ENCODE measurements around the gene FMNL3. TPM values are rescaled to one million over a fixed set of nuclear protein-coding genes. Genes with fewer than 3 reads are reported as not detected.

FMNL3 gene
- total and polyA plus RNA-seq, 2 of the 13 experiments (the other 11 are each of a cell fraction or from before 2014, with no cell fraction given): 0.44 to 1.1 TPM

GRCh38 chr12:49632986-49633702 is 74.1 kb downstream of the FMNL3 start:
- in situ Hi-C loops (cut with HindIII; ENCODE audit: extremely low pct_ligation_motif_present, low pct_unique_long_range_greater_than_20kb): no loop called here
- CTCF ChIA-PET (ENCODE audit: low intra/inter-chr PET ratio, low total read pairs): no interaction called here

GRCh38 chr12:49632401-49632800 is 74.8 kb downstream of the FMNL3 start:
- Histone ChIP-seq H3K4me3 (replicated peaks in 1 of 3; ENCODE audit: insufficient read depth in 1 of 3, low read depth in 2 of 3, low read length in 3 of 3) (no peak overlapping the region), H3K4me2 (ENCODE audit: low read depth, low read length) (no peak overlapping the region), H4K20me1 (ENCODE audit: insufficient read depth, low read length) (no peaks in the 10 kb centered on the region), H3K9me3 (ENCODE audit: low read length) (no peaks in the 10 kb centered on the region), H3K27me3 (ENCODE audit: control insufficient read depth in 1 of 2, insufficient read depth in 2 of 2, low read length in 2 of 2) (no peaks in the 10 kb centered on the region), H2AFZ (ENCODE audit: low read length) (no peak overlapping the region), H3K36me3 (replicated peaks in 1 of 2; ENCODE audit: control insufficient read depth in 1 of 2, insufficient read depth in 2 of 2, low read length in 2 of 2) (no peaks in the 10 kb centered on the region), H3K4me1 (ENCODE audit: insufficient read depth, low read length) (peaks cover 11% of the 10 kb centered on the region), H3K9ac (ENCODE audit: insufficient read depth, low read depth, low read length) (no peak overlapping the region), H3K79me2 (ENCODE audit: insufficient read depth, low read length) (no peaks in the 10 kb centered on the region), H3K27ac (ENCODE audit: extremely low read length, insufficient read depth, low read length) (no peak overlapping the region)
- FAIRE-seq (no peak), ATAC-seq (no peak), DNase-seq (ENCODE audit: low spot score) (no peak)
- ChIA-PET CTCF (ENCODE audit: low intra/inter-chr PET ratio, low total read pairs) (no interaction called here), POLR2A (no interaction called here)
- intact Hi-C loops (cut with micrococcal nuclease; ENCODE audit: unreplicated experiment) (no loop called here), in situ Hi-C loops (cut with HindIII; ENCODE audit: extremely low pct_ligation_motif_present, low pct_unique_long_range_greater_than_20kb) (no loop called here)
- BruUV-seq (replicated peaks): no TSS peak
- no peak for TF ChIP-seq ZNF451 (CRISPR knock-in tag; IDR thresholded peaks at IDR 0.05)
- 91% methylated on average over 8 of the region's 9 CpGs for WGBS (ENCODE audit: low lambda C conversion rate)

More at GRCh38 chr12:49632986-49633702, 74.1 kb downstream of the FMNL3 start:
- FAIRE-seq (no peak), DNase-seq (ENCODE audit: low spot score) (no peak), ATAC-seq (no peak)
- intact Hi-C loops (cut with micrococcal nuclease; ENCODE audit: unreplicated experiment): no loop called here
- no peaks in the 10 kb centered on the region for H3K27me3 ChIP-seq (ENCODE audit: control insufficient read depth in 1 of 2, insufficient read depth in 2 of 2, low read length in 2 of 2)
- no peak overlapping the region for H3K4me2 ChIP-seq (ENCODE audit: low read depth, low read length)
- H2AFZ ChIP-seq (ENCODE audit: low read length): no peak overlapping the region
- no peak overlapping the region for H3K9ac ChIP-seq (ENCODE audit: insufficient read depth, low read depth, low read length)
- H3K79me2 ChIP-seq (ENCODE audit: insufficient read depth, low read length): no peaks in the 10 kb centered on the region
- H3K36me3 ChIP-seq (replicated peaks in 1 of 2; ENCODE audit: control insufficient read depth in 1 of 2, insufficient read depth in 2 of 2, low read length in 2 of 2): no peaks in the 10 kb centered on the region
- H3K4me1 ChIP-seq (ENCODE audit: insufficient read depth, low read length): peaks cover 18% of the 10 kb centered on the region
- TF ChIP-seq STAT5B (CRISPR knock-in tag; IDR thresholded peaks at IDR 0.05) (no peak), FOXK1 (CRISPR knock-in tag; IDR thresholded peaks at IDR 0.05; ENCODE audit: borderline replicate concordance, low read depth) (no peak), ZNF414 (CRISPR knock-in tag; IDR thresholded peaks at IDR 0.05) (no peak), ZNF143 (CRISPR knock-in tag; IDR thresholded peaks at IDR 0.05) (no peak), ZNF790 (CRISPR knock-in tag; IDR thresholded peaks at IDR 0.05; ENCODE audit: borderline replicate concordance) (no peak), ZNF547 (CRISPR knock-in tag; IDR thresholded peaks at IDR 0.05) (no peak)
- no peaks in the 10 kb centered on the region for H3K9me3 ChIP-seq (ENCODE audit: low read length)
- no peak overlapping the region for H3K4me3 ChIP-seq (replicated peaks in 1 of 3; ENCODE audit: insufficient read depth in 1 of 3, low read depth in 2 of 3, low read length in 3 of 3)
- no peaks in the 10 kb centered on the region for H4K20me1 ChIP-seq (ENCODE audit: insufficient read depth, low read length)
- no peak overlapping the region for H3K27ac ChIP-seq (ENCODE audit: extremely low read length, insufficient read depth, low read length)
- BruUV-seq (replicated peaks): no TSS peak
- POLR2A ChIA-PET: no interaction called here
- 97% methylated on average over 5 of the region's 8 CpGs for WGBS (ENCODE audit: low lambda C conversion rate)
